Kidney (tissue), 14 donors: ENCODE results near the gene MCOLN3. TPM values are rescaled to one million over a fixed set of nuclear protein-coding genes. Genes with fewer than 3 reads are reported as not detected.

Source experiments
- DNase-seq, 5 donors: peaks; one replicate each; pipeline ENCODE4 v3.0.0-alpha.2; 2013 to 2020
- FAIRE-seq: peaks from 2 replicates; lab custom pipeline; 2012; peaks lifted over from hg19 to GRCh38; lab: Jason Lieb, UNC
- H3K27ac ChIP-seq, 2 donors: one replicate each; pipeline ENCODE4 v1.7.0; 2013; ENCODE audit warnings: low read depth in 2 of 2, low read length in 2 of 2, inconsistent platforms in 1 of 2
- H3K27me3 ChIP-seq: one replicate; pipeline ENCODE4 v1.7.1; 2013; ENCODE audit warnings: low read length, inconsistent platforms; ENCODE audit not compliant: control insufficient read depth, insufficient read depth
- H3K36me3 ChIP-seq, 3 donors: one replicate each; pipeline versions ENCODE4 v1.7.0 to v1.7.1; 2013; ENCODE audit warnings: low read length in 3 of 3, control low read depth in 1 of 3, inconsistent platforms in 1 of 3; ENCODE audit not compliant: insufficient read depth in 3 of 3, control insufficient read depth in 2 of 3
- H3K4me1 ChIP-seq, 3 donors: one replicate each; pipeline versions ENCODE4 v1.7.0 to v1.7.1; 2013; ENCODE audit warnings: low read length in 3 of 3, inconsistent platforms in 1 of 3, low read depth in 1 of 3; ENCODE audit not compliant: control insufficient read depth in 2 of 3, insufficient read depth in 2 of 3
- H3K4me3 ChIP-seq, 3 donors: one replicate each; pipeline versions ENCODE4 v1.7.0 to v1.8.1; 2013; ENCODE audit warnings: low read length in 3 of 3, control low read depth in 1 of 3, inconsistent platforms in 1 of 3
- H3K9ac ChIP-seq, 3 donors: one replicate each; pipeline versions ENCODE4 v1.7.0 to v1.7.1; 2013; ENCODE audit warnings: low read length in 3 of 3, control low read depth in 1 of 3, inconsistent platforms in 1 of 3
- H3K9me3 ChIP-seq, 3 donors: one replicate each; pipeline versions ENCODE4 v1.7.0 to v1.7.1; 2013; ENCODE audit warnings: low read length in 3 of 3, control low read depth in 1 of 3, inconsistent platforms in 1 of 3; ENCODE audit not compliant: control insufficient read depth in 2 of 3, insufficient read depth in 1 of 3
- CTCF ChIP-seq: IDR thresholded peaks from 3 replicates; pipeline ENCODE4 v1.5.1; 2012; ENCODE audit warnings: mild to moderate bottlenecking, moderate library complexity, borderline replicate concordance; ENCODE audit not compliant: insufficient read depth; ENCODE audit errors: extremely low read depth
- intact Hi-C: fragments of 100-400 bp; cut with DNase I; formaldehyde crosslinking; loops from one replicate; pipeline ENCODE4 v1.11.1; 2022
- polyA plus RNA-seq: library from polyadenylated mRNA; stranded (reverse); fragments of 350-450 nt; fragmentation: Illumina TruSeq; extraction: RNeasy Lipid Tissue Mini Kit (QIAGEN cat#74804); gene quantifications from one replicate; pipeline ENCODE4 v1.2.3, GENCODE V29; 2014; ENCODE audit warnings: low read depth, low replicate concordance; ENCODE audit not compliant: insufficient read depth
- total RNA-seq: library from RNA; stranded (reverse); fragmentation: NEBNext Ultra II Directional; extraction: Animal tissue kit (Norgen Biotek cat#: 25700); gene quantifications from one replicate; pipeline ENCODE4 v1.2.1, GENCODE V29; 2021
- donor health status: control.
- donor health status: control.
- donor health status: control.
- donor health status: control.
- donor health status: control.
- donor health status: DM: yes; HTN: yes; CAD: no.
- donor health status: Normal renal cell carcinoma (clear cell type).

Gene MCOLN3
- total and polyA plus RNA-seq, 2 donors from 2014 or later: 3.1 to 7.8 TPM

- DNase-seq (no peak), FAIRE-seq (no peak)
- Histone ChIP-seq H3K4me3 (no peak overlapping the region), H3K4me1 (no peaks in the 10 kb centered on the region), H3K9me3 (no peaks in the 10 kb centered on the region), H3K27ac (no peak overlapping the region), H3K36me3 (no peaks in the 10 kb centered on the region), H3K9ac (no peak overlapping the region), H3K27me3 (no peaks in the 10 kb centered on the region)
- intact Hi-C loops: no loop called here
- no peak for TF ChIP-seq CTCF
These were observed 26.2 kb upstream of the MCOLN3 start for GRCh38 chr1:85074365-85074964.

- H3K27me3 ChIP-seq: no peaks in the 10 kb centered on the region
- H3K9ac ChIP-seq: no peak overlapping the region
- FAIRE-seq: no peak
- H3K27ac ChIP-seq: no peak overlapping the region
- TF ChIP-seq CTCF: no peak
- H3K4me1 ChIP-seq: no peaks in the 10 kb centered on the region
- no peak overlapping the region for H3K4me3 ChIP-seq
- no peaks in the 10 kb centered on the region for H3K9me3 ChIP-seq
- intact Hi-C loops: no loop called here
- no peaks in the 10 kb centered on the region for H3K36me3 ChIP-seq
- no peak for DNase-seq
These were observed 22.7 kb upstream of the MCOLN3 start for GRCh38 chr1:85070972-85071492.

GRCh38 chr1:85068846-85069245 is 20.5 kb upstream of the MCOLN3 start:
- intact Hi-C loops: no loop called here
- Histone ChIP-seq H3K4me1 (no peaks in the 10 kb centered on the region), H3K4me3 (no peak overlapping the region), H3K27me3 (no peaks in the 10 kb centered on the region), H3K9ac (no peak overlapping the region), H3K9me3 (no peaks in the 10 kb centered on the region), H3K36me3 (no peaks in the 10 kb centered on the region), H3K27ac (no peak overlapping the region)
- DNase-seq: no peak
- no peak for TF ChIP-seq CTCF
- no peak for FAIRE-seq
